GM18511 (cell line): ENCODE measurements around the gene ST6GALNAC3.

Experiments used
- ATAC-seq: cut with Tn5 transposase; IDR thresholded peaks from one replicate; pipeline ENCODE4 v1.9.1; 2021; ENCODE audit warnings: mild to moderate bottlenecking, moderate library complexity; ENCODE audit not compliant: unreplicated experiment

ST6GALNAC3 gene

DNA sequence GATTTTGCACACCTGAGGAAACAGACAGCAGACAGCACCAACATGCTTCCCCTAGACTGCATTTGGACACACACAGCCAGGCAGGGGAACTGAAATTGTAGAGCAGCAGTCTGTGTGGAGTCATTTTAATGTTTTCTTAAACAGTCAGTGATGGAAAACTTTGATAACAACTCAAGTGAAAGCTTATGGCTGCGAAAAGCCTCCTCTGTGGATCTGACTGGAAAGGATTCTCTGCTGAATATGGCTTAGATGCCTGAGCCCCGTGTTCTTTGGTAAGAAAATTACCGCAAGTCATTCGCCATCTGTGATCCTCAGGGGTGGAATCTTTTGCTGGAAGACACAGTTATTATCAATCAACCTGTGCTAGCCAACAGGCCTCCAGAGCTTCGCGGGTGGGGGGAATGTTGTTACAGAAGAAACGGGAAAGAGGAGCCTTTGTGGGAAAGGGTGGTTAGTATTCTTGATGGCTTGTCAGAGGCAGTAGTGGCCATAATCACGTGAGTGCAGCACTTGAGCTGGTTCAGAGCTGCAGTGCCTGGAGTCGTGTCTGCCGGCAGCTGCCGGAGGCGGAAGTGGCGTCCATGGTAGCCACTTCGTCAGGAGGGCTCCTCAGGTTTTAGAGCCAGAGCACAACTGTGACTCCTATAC, 204.7 kb downstream of the ST6GALNAC3 start:
- ATAC-seq: no peak

DNA sequence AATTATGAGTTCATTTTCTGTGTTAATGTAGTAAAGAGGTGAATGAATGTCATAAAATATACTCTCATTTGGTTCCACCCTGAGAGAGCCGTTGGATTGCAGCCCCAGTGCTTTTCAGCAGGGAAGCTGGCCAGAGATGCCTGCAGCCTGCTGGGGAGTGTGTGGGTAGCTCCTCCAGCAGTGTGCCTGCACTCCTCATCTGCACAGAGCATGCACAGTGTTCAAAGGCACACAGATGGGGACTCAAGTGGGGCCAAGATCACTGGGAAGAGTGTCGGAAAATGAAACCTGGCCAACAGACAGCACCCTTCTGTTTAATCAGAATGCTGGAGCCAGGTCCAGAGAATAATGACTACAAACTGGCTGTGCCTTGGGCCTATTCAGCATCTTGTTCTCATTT, 206.8 kb downstream of the ST6GALNAC3 start:
- no peak for ATAC-seq

DNA sequence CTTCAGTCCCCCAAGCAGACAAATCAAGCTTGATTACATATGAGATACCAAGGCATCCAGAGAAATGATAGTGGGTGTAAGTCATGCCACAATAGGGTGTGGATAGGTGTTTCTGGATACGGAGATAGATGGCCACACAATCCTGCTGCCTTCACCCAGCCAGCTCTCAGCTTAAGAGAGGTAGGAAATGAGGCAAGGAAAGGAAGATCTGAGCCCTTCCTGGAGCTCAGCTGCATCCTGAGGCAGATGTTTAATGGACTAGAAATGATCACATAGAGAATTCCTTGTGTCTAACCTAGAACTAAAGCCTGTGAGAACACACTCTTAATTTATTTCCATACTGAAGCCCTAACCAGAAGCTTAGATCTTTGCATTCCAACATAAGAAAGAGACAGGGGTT, 210.3 kb downstream of the ST6GALNAC3 start:
- no peak for ATAC-seq

DNA sequence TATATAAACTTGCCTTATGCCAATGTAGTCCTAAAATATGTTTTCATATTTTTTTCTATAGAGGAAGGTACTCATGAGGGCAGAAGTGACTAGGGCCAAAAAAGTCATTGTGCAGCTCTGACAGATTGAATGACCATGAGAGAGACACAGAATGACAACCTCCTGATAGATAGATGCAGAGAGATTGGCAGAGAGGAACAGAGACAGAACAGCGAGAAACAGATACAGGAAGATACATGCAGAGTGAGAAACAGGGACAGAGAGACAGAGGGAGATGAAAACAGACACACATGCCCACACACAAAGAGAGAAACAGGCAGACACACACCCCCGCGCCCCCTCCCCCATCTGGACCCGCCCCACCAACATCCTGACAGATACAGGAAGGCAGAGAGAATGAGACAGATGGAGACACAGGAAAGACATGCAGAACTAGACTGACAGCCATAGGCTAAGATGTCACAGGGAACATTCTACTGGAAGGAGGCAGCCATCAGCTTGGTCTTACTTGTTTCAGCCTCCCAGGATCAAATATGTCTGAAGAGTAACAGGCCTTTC, 211.1 kb downstream of the ST6GALNAC3 start:
- ATAC-seq: no peak

DNA sequence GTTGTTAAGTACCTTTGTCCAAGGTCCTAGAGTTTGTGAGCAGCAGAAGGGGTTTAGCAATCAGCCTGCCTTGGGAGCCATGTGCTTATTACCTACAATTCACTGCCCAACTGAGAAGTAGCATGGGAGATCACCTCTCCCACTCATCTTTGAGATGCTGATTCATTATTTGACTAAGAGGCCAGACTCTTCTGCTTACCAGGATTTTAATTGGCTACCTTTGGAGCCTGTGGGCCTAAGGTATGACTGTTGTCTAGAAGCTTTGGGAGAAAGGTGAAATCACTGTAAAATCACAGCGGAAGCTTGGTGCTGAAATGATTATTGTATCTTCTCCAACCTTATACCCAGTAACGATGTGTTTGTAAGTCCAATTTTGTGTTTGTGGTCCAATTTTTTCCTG, 213.4 kb downstream of the ST6GALNAC3 start:
- no peak for ATAC-seq

DNA sequence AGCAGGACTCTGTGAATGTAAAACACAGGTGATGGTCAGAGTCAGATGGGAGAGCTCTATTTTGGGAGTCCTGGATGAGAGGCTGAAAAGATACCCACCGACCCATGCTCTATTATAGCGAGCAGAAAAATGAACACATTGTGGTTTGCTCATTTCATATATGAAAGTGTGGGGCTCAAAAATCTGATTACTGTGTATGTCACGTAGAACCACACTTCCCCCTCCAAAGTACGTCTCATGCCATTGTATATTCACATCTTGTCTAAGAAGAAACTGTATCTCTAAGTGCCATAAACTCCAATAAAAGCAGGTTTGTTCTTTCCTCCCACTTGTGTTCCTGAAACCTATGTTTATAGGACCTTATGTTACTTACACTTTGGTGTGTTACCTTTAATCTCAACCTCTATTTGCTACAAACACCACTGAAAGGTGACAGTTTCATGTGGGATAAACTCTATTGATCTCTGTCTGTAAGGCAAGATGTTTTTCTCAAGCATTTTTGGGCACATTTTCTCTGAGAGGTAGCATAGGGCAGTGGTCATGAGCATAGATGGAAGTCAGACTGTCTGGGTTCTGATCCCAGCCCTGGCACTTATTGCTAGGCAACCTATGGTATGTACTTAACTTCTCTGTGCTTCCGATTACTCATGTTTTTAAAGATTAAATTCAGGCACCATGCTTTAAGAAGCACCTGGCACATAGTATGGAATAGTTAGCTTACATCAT, 214.4 kb downstream of the ST6GALNAC3 start:
- ATAC-seq: no peak

DNA sequence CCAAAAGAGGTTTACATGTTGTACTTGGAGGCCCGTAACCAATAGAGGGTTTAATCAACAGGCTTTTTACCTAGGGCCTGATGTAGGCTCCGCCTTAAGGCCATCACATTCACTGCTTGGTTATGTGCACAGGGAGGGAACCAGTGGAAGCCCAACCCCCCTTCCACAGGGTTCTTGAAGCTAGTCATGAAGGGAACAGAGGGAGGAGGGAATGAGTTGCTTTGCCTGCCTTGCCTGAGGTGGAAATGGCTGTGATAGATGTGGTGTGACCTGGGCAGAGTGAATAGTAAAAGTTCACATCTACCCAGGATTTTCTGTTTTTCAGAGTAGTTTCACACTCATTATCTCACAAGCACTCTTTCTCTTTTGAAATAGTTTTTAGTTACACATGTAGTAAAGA, 215.1 kb downstream of the ST6GALNAC3 start:
- ATAC-seq: no peak

DNA sequence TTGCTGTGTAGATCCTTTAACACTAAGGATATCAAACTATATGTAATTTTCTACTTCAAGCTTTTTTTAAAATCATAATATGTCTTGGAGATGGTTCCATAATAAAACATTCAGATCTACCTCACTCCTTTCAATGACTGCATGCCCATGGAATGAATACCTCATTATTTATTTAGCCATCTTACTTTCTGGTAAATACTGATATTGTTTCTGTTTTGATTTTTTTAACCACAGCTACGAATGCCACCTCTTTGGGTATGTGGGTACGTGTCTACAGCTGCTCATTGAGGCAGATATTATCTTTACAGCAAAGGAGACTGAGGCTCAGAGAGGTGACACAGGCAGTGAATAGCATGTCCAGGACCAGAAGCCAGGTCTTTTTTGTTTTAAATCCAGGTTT, 215.7 kb downstream of the ST6GALNAC3 start:
- no peak for ATAC-seq

DNA sequence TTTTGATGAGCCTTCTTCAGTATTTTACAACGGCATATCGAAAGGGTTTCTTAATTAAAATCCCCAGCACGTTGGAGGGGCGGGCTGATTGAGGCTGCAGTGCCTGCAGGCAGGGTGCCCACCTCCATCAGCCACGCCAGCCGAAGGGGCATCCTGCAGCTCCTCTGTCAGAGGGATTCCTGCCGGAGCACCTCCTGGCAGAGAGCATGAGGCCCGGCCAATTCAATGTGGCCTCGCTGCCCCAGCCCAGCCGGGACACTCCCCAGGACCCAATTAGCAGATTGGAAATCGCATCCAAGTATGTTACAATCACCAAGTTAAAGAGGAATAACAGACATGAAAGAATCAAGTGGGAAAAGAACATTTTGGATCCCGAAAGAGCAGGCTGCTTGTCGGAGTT, 216.6 kb downstream of the ST6GALNAC3 start:
- ATAC-seq: no peak

DNA sequence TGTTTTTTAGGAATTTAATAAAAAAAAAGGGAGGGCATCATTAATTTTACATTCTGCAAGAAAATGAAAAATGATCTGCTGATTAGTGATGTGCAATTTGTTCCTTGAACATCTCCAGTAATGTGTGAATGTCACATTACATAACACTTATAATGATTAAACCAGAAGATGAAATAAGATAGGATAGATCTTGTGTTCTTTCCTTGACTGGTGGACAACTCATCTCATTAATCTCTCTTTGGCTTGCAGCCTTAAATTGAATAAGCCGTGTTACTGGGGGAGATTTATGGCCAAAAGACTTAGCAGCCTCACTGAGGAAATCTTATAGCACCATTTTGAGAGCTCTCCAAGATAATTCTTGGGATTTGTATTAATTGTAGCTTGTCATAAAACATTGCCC, 217.2 kb downstream of the ST6GALNAC3 start:
- no peak for ATAC-seq

DNA sequence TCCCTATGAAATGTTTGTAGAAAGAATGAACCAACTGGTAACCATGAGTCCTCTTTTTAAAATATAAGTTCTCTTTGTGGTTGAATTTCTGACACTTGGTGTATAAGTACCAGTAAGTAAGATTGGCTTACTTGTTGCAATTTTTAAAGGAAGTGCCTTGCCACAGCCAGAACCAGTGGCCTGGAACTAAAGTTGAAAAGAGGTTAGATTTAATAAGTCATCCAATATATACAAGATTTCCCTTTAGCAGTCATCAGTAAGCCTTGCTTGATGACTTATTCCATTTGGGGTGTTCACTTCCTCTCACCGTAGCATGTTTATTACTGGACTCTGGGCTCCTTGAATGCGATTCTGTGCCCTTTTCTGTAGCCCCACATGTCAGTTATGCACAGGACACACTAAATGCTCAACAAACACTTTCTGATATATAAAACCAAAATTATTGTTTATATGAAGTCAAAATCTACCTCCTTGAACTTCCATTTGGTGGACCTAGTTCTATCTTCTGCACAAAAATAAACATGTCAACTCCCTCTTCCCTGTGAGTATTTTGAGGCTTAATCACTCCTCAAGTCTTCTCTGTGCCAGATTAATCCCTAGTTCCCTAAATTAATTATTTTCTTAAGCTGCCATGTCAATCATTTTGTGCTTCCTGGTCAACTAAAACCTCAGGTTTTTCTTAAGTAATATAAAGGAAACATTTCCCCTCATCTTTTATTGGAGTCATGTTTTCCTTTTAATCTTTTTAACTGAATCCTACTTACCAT, 218.1 kb downstream of the ST6GALNAC3 start:
- ATAC-seq: peak; percentile 66

DNA sequence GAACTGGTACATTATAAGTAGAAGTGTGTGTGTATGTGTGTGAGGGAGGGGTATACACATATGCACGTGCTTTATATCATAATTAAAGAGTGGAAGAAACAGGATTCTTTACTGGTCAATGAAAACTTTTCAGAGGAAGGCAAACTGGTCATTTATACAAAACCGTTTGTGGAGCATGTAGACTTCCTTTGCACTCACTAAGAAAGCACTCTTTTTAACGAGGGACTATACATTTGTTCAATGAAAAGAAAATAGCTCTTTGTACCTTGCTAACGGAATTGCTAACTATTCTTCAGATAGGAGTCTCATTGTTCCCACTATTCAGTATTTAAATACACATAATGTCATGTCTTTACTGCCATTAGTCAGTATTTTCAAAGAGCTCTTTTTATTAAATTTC, 219.3 kb downstream of the ST6GALNAC3 start:
- no peak for ATAC-seq

DNA sequence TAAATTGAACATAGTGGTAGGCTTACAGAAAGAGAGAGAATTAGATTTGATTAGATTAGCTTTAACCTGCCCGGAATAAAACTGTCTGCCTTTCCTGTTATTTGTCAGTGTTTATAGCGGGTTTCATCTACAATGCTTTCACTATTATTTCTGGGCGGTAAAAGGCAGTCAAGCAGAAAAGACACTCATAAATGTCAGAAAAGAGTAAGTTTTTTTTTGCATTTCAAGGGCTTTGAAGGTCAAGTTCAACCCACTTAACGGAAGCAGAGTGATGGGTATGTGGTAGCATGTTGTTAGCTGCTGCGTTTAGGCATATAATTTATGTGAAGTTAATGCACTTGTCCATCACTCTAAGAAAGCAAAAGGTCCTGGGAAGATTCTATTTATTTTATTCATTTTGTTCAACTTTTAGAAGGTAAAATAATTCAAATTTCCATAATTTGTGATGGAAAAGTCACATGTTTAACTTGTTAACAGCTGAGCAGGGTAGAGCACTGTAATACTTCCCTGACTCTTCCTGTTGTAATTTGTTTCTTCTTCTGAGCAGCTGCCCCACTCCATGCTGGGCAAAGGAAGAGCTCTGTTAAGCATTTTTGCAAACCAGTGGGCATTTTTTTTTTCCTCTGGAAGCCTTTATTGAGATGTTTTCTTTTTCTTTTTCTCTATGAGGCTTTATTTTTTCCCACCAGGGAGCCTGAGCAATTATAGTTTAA, 220.1 kb downstream of the ST6GALNAC3 start:
- ATAC-seq: peak; percentile 82

DNA sequence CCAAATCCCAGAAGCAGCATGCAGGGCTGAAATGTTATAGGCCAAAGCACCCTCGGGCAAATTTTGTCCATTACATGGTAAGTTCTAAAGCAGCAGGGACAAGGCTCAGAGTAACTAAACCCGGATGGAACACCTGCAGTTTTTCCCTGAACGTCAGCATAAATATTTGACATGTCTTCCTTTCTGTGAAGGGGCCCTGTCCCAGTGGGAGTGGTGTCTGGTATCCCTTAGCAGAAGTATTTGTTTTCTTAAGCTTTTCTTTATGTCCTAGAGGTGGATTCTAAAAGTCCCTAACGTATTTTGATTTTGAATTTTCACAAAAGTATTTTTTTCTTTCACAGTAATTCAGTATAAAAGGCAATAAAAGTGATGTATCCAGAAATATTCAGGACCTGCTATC, 223.9 kb downstream of the ST6GALNAC3 start:
- no peak for ATAC-seq

DNA sequence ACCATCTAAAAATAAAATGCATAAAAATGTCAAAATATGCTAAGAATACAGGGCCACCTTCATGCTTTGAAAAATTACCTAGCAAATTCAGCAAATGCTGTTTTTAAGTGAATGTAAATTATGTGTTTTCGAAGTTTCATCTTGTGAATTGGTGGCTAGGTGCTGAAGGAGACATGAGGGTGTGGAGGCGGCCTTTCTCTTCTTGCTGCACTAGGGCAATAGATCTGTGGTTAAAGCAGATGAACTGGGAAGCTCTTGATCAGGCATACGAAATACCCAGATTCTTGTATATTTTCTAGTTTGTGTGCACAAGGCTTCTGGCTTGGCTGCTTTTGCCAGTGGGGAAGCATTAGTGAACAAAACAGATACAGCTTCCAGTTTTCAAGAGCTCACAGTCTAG, 224.5 kb downstream of the ST6GALNAC3 start:
- no peak for ATAC-seq

DNA sequence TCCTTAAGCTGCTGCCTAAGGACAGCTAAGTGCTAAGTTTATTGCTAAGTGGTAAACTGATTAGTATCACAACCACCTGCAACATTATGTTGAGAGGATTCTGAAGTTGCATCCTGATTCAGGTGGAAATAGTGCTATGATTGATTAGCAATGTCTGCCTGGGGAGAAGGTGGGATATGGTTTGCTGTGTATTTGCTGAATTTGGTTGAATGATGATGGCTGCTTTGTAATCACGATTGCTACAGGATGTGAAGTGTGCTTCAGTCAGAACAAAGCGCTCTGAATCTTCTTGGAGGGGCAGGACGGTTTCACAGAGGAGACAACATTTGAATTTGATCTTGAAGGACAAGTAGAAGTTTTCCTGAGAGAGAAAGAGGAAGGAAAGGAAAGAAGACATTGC, 226.0 kb downstream of the ST6GALNAC3 start:
- ATAC-seq: no peak

DNA sequence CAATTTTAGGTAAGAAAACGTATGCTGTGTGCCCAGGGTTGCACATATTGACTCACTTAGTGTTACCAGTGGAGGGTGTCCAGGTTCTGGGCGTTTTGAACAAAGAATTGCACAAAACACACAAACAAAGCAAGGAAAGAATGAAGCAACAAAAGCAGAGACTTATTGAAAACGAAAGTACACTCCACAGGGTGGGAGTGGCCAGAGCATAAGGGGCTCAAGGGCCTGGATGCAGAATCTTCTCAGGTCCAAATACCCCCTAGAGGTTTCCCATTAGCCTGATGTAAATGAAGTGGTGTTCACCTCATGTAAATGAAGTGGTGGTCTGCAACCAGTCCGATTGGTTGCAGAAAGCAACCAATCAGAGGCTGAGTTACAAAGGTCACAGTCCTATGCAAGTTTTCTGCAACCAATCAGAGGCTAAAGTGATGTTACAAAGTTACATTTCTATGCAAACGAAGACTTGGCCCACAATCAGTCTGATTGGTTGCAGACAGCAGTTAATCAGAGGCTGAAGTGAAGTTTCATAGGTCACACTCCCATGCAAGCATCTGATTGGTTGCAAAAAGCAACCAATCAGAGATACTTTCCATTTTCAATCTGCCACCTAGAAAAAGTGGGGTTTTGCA, 228.3 kb downstream of the ST6GALNAC3 start:
- no peak for ATAC-seq

DNA sequence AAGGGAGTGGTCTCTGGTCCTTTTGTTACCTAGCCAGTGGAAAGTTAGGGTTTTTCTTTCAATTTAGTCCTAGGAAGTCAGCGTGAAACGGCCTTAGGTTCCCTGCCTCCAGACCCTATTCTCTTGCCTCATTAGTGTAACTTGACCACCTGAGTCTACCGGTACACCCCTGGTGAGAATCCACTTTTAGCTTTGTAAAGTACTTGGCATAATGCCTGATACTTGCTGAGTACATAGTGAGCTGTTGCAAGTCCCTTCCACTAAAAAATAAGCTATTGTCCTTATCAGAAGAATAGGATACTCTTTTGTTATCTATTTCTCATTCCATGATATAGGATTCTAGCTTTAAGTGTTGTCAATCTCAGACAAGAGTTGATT, 228.8 kb downstream of the ST6GALNAC3 start:
- no peak for ATAC-seq

DNA sequence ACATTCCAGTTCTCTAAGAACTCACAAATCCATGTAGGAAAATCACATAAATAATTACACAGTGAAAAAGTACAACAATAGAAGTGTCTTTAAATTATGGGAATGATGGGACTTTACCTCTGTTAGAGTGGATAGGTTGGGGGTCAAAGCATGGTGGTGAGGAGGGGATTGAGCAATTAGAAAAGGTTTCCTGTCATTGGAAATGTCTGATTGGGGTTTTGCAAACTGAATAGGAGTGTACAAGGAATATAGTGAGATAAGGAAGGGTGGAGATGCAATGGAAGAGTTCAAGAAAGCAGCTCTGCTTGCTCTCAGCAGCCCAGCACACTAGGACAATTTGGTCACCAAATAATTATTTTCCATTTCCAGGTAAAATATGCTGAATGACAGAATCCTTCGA, 238.8 kb downstream of the ST6GALNAC3 start:
- no peak for ATAC-seq

DNA sequence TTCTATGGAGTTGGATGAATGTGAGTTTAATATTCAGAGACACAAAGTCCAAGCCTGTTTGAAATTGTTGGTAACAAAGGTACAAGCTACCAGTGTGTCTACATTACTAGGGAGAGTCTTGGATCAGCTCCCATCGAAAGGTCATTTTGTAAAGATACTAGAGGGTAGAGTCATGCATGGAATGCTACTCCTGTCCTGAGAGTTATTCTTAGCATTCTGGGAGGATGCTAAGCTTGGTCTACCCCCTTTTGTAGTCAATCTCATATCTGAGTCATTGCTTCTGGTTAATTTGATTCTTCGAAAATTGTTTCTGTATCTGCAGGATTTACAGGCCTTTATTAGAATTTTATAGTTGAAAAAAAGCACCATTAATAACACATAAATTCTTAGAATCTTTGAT, 240.2 kb downstream of the ST6GALNAC3 start:
- ATAC-seq: no peak
